Left renal cortex interstitium (tissue), 4 donors: Measurements from ENCODE around the gene SP3. TPM values are rescaled to one million over a fixed set of nuclear protein-coding genes. Genes with fewer than 3 reads are reported as not detected.
A peak's percentile ranks its signal among the peaks of the same experiment; 100 is the strongest.

Source experiments
- DNase-seq, 4 donors: peaks; one replicate each; pipeline ENCODE4 v3.0.0-alpha.2; 2013; ENCODE audit warnings: low read depth in 4 of 4, low spot score in 2 of 4, missing footprints in 1 of 4
- polyA plus RNA-seq, 4 donors: library from polyadenylated mRNA; unstranded; fragments of 120-200 nt; gene quantifications; one replicate each; pipeline ENCODE4 v1.2.1, GENCODE V29; 2013; ENCODE audit not compliant: insufficient read length in 4 of 4

Gene SP3
- polyA plus RNA-seq, 4 donors: 103 to 127 (median 110) TPM

DNA sequence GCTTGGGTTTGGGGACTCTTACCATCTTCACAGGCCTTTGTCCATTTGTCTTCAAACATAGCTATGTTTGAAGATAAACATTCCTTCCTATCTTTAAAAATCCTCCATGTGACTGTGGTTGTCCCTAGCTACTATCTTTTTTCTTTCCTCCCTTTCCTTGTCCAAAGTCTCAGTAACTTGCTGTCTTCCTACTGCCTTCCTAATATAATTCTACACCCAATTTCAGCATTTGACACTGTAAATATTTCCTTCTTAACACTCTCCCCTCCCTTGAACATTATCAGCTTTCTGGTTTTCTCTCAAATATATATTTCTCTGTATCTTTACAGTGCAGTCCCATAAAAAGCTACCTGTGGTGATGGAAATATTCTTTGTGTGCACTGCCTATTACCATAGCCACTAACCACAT lies 5.3 kb upstream of the SP3 start:
- DNase-seq: no peak

GRCh38 chr2:173969886-173970285 lies 4.7 kb upstream of the SP3 start:
- no peak for DNase-seq

GRCh38 chr2:173968551-173968950 lies 3.4 kb upstream of the SP3 start:
- DNase-seq: no peak

- DNase-seq: peak in 1 of 4 donors; percentile 41
Measured at GRCh38 chr2:173966274-173967098, 1.3 kb upstream of the SP3 start.

DNA sequence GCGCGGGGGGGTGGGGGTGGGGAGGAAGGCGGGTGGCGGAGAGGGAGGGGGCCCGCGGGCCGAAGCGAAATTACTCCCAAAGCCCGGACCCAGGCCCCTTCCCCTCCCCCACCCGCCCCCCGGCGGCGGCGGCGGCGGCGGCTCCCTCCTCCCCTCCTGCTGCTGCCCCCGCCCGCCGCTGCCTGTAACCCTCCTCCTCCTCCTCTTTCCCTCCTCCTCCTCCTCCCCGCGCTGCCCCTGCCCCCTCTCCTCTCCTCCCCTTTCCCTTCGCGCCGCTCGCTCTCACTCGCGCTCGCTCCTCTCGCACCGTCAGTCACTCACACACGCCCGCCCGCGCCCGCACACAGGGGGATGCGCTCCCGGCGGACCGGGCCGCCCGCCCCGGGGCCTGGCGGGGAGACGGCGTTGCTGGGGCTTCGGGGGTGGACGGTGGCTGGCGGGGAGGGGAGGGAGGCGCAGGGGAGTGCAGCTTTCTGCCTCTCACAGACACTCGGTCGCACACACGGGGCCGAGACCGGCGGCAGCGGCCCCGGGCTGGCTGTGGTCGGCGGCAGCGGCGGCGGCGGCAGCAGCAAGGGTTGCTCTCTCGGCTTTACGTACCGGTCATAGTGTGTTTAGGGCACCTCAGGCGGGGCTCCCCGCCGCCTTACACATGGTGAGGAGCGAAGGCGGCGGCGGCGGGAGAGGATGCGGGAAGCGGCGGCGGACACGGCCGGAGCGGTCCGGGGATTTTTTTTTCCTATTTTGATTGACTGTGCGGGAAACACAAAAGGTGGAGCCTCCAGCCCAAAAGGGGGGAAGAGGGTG lies 405 bp downstream of the SP3 start:
- DNase-seq: peak; percentile 52 to 71 (median 68)

DNA sequence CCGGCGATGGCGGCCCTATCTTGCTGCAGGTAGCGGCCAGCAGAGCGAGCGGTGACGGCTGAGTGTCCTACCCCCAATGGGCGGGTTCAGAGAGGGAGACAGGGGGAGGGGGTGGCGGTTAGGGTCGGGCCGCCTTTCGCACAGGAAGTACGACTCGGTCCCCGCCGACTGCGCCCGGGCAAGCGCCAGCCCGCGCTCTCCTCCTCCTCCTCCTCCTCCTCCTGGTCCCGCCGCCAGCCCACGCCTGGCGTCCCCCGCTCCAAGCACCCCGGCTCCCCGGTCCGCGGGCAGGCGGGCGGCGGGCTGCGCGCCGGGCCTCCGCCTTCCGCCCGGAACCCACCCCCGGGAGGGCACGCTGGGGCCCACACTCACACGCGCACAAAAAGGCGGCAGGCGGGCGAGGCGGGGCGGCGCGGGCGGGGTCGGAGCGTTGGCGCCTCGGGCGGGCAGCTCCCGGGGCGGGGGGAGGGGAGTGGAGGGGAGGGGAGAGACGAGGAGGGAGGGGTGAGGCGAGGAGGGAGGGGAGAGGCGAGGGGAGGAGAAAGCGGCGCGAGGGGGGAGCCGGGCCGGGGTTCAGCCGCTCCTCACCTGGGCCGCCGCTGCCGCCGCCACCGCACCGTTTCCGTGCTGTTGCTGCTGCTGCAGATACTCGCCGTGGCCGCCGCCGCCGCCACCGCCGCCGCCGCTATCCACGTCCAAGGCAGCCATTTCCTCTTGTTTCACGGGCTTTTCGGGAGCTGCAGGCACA lies 1.2 kb downstream of the SP3 start:
- peak; percentile 34 to 72 (median 64) for DNase-seq

DNA sequence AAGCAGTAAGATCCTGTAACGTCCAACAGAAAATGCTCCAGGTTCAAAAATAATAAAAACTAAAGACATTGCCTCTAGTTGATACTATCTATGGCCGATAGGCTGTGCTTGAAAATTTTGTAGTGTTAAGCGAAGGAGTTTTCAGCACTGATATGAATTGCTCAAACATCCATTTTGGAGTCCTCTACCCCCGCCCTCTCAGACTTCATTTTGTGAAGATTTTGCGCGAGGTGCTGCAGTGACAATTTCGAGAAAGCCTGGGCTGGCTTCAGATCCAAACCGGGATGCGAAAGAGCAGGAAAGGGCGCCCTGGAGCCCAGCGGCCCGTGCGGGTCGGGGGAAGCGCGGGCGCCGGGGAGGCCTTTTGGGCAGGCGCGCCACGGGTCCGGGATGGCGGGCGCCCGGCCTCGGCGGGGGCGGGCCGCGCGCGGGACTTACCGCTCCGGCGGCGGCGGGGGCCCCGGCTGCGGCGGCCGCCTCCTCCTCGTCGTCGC lies 1.8 kb downstream of the SP3 start:
- DNase-seq: peak in 3 of 4 donors; percentile 52 to 70 (median 61)

DNA sequence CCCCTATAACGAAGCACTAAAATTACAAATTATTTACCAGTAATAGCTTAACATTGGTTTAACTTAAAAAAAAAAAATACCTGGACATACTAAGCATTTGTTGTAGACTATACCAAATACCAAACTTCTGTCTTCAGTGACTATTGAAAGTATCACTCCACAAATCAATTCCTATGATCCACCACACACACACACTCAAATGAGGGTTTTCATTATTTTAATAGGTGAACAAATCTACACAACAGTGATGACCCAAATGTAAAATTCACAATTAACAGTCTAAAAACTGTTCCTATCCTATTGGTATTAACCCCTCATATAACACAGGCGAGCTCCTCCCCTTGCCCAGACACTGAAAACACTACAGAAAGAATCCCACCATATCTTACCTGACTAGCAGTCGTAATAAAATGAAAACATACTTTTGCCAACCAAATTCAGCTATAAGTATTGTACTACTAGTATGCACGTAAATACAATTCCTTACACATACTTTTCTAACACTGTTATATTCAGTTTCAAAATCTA lies 2.5 kb downstream of the SP3 start:
- DNase-seq: no peak

DNA sequence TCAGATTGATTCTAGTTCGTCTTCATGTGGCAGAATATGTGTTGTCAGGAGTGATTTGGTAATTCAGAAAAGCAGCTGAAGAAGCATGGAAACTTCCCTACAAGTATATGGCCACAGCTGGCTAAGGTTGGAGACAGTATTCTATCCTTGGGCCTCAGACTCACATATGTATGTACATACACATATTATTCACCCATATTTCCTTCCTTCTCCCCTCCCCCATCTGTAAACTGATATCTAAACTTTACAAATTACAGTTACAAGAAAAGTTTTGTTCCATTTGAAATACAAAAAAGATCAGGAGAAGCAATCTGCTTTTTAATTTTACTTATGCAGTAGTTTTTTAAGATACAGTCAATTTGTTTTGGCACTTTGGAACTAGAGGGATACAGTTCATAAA lies 3.1 kb downstream of the SP3 start:
- DNase-seq: no peak

DNA sequence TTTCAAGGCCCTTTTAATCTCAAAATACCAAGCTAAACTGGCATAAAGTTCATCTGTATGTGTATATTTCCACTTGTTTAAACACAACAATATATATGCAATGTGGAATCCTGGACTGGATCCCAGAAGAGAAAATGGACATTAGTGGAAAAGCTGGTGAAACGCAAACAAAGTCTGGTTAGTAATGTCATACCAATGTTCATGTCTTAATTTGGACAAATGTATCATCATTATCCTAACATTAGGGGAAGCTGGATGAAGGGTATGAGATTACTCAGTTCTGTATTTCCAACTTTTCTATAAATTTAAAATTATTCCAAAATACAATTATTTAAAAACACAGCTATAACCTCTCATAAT lies 3.8 kb downstream of the SP3 start:
- DNase-seq: no peak

DNA sequence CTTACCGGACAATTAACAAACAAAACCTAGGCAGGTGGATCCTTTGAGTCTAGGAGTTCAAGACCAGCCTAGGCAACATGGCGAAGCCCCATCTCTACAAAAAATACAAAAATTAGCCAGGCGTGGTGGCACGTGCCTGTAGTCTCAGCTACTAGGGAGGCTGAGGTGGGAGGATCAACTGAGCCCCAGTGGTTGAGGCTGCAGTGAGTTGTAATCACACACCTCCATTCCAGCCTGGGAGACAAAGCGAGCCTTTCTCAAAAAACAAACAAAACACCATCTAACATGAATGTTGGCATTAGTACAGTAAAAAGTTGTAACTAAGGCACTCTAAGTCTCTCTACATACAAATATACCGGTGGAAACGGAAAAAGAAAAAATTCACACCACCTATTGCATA lies 5.3 kb downstream of the SP3 start:
- DNase-seq: no peak

- no peak for DNase-seq
Measured at GRCh38 chr2:173959358-173959884, 5.8 kb downstream of the SP3 start.

GRCh38 chr2:173958198-173958846 lies 6.9 kb downstream of the SP3 start:
- no peak for DNase-seq

- DNase-seq: no peak
Measured at GRCh38 chr2:173957517-173957916, 7.7 kb downstream of the SP3 start.

DNA sequence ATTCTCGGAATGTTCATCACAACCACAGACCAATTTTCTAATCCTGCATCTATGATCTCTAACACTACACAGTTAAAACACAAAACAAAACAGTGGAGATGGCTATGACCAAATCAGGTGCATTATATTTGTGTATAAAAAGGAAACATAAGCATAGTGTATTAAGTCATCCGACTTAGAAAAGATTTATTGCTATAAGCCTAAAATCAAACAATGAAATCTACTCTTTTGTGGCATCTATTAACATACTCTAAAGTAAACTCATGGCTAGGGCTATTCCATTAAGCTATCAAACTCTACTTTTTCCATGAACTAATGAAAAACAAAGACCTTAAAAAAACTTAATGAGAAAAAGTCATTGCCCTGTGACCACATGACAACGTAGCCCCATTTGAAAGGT lies 8.7 kb downstream of the SP3 start:
- no peak for DNase-seq

DNA sequence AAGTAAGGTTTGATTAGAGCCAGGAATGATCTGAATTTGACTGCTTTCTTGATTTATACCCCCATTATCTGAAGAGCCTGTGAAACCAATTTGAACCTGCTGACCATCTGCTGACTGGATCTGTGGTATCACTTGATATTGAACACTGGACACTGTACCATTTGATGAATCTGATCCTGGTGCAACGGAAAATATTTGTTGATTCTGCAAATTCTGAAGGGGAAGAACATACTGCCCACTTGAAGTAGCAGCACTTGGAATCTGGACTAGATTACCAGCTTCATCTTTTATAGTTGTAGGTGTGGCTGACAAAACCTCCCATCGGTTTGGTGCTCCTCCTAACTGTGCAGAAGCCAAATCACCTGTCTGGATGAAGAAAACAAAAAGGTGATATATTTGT lies 9.3 kb downstream of the SP3 start:
- no peak for DNase-seq

DNA sequence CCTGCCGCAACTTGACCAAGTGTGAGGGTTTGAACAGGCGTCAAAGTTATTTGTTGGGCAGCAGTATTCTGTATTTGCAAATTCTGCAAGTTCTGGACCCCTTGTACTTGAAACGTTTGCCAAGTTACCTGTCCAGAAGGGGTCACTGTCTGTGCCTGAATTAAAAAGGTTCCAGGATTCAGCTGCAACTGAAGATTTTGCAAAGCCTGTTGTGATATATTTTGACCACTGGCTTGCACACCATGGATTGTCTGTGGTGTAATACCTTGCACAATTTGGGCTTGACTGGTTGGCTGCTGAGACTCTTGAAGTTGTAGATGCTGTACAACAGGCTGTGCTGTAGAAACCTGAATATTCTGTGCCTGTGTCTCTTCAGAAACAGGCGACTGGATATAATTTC lies 10.2 kb downstream of the SP3 start:
- no peak for DNase-seq

DNA sequence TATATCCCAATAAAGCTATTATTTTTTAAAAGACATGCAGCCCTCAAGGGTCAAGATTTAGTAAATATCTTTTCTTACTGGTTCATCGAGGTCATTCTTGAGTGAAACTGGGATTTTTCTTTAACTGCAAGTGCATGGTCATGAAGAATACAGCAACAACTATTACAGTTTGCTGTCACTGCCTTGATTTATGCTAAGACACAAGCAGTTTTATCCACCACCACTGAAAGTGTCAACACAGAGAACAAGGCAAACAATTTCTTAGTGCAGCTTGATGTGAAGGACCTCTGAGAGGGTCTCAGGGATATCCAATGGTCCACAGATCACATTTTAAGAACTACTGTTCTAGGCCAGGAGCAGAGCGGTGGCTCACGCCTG lies 12.1 kb downstream of the SP3 start:
- DNase-seq: no peak

DNA sequence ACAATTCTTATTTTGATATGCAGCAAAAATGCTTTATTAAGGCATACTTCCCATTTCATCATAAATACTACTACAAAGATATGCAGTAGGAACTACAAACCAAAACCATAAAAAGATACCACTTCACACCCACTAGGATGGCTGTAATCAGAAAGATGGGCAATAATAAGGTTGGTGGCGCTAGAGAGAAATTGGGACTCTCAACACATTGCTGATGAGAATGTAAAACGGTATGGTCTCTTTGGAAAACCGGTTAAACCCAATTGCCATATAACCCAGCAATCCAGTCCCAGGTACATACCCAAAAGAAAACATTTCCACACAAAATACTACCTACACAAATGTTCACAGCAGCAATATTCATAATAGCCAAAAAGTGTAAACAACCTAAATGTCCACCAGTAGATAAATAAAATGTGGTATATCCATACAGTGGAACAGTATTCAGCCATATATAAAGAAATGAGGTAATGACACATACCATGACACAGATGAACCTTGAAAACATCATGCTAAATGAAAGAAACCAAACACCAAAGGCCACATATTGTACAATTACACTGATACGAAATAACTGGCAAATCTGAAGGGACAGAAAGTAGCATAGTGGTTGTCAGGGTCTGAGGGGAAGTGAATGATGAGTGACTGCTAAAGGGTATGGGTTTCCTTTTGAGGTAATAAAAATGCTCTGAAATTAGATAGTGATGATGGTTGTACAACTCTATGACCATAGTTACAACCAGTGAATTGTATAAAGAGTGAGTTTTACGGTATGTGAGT lies 12.7 kb downstream of the SP3 start:
- DNase-seq: no peak
